ENCODE measurements around the gene DNAJC5G. TPM values are rescaled to one million over a fixed set of nuclear protein-coding genes. Genes with fewer than 3 reads are reported as not detected.

DNAJC5G gene
- total and polyA plus RNA-seq, 9 of the 15 experiments (the other 6 are each of a cell fraction or from before 2014, with no cell fraction given), result not detected

- TF ChIP-seq ZBTB2 (IDR thresholded peaks at IDR 0.05) (no peak), CBX3 (IDR thresholded peaks at IDR 0.05; ENCODE audit: borderline replicate concordance in 1 of 2, low read length in 2 of 2) (no peak; a peak in 1 of 3 replicates), FOXJ2 (tag; IDR thresholded peaks at IDR 0.05) (no peak), KLF1 (tag; IDR thresholded peaks at IDR 0.05) (no peak), HNRNPK (IDR thresholded peaks at IDR 0.05; ENCODE audit: low read depth, low read length, poor library complexity, severe bottlenecking) (no peak), THAP7 (CRISPR knock-in tag; IDR thresholded peaks at IDR 0.05) (no peak; the same call in 1 of the 2 replicates), ZBTB43 (CRISPR knock-in tag; IDR thresholded peaks at IDR 0.05) (no peak), GATAD2B (IDR thresholded peaks at IDR 0.05; ENCODE audit: borderline replicate concordance) (no peak), NONO (IDR thresholded peaks at IDR 0.05; ENCODE audit: low read depth in 2 of 2, low read length in 1 of 2) (0 out of 4 replicates have a peak, but pooled peaks of 1 of the 2 experiments have one; percentile 40), EZH2 (IDR thresholded peaks at IDR 0.05; ENCODE audit: borderline replicate concordance, low read depth, low read length) (no peak), SFPQ (IDR thresholded peaks at IDR 0.05; ENCODE audit: low read depth, low read length) (no peak), MCM2 (IDR thresholded peaks at IDR 0.05; ENCODE audit: low read depth) (no peak), BRCA1 (IDR thresholded peaks at IDR 0.05) (no peak), BRCA1 (CRISPR knock-in tag; IDR thresholded peaks at IDR 0.05) (no peak)
Measured at GRCh38 chr2:27322766-27323595, 47.7 kb downstream of the DNAJC5G start, which contains the start of gene MPV17 (continued).

Data from K562 (cell line).